H1 (cell line): ENCODE results near the gene MAGI3. TPM values are rescaled to one million over a fixed set of nuclear protein-coding genes. Genes with fewer than 3 reads are reported as not detected.

Source experiments
- CTCF ChIA-PET: fragments of 300-600 bp; sonication (Branson Sonifier 250); formaldehyde crosslinking; loops from one replicate; lab custom pipeline; 2021; ENCODE audit not compliant: partially characterized antibody; lab: Charles Lee
- POLR2A ChIA-PET: fragments of 300-600 bp; sonication (Branson Sonifier 250); formaldehyde crosslinking; loops from one replicate; lab custom pipeline; 2021; ENCODE audit warnings: inconsistent platforms; ENCODE audit not compliant: partially characterized antibody; lab: Charles Lee
- DNase-seq, 2 experiments: peaks; one replicate each; pipeline versions ENCODE4 v3.0.0 to v3.0.0-alpha.2; 2010 to 2022; ENCODE audit warnings: low spot score in 2 of 2, low read depth in 1 of 2, mixed read lengths in 1 of 2
- FAIRE-seq: peaks from 2 replicates; lab custom pipeline; 2011; peaks lifted over from hg19 to GRCh38; lab: Jason Lieb, UNC
- H2AFZ ChIP-seq: 2 replicates; pipeline ENCODE4 v1.8.1; 2012; ENCODE audit warnings: low read length, inconsistent platforms
- H2AK5ac ChIP-seq: 2 replicates; pipeline ENCODE4 v1.6.1; 2013; ENCODE audit warnings: low read depth, low read length
- H2BK120ac ChIP-seq: replicated peaks from 2 replicates; pipeline ENCODE3; 2013; ENCODE audit warnings: low read depth, low read length, inconsistent platforms
- H2BK12ac ChIP-seq: 2 replicates; pipeline ENCODE4 v1.6.1; 2013; ENCODE audit warnings: low read depth, low read length
- H2BK15ac ChIP-seq: 2 replicates; pipeline ENCODE4 v1.6.1; 2013; ENCODE audit warnings: low read length
- H2BK20ac ChIP-seq: 2 replicates; pipeline ENCODE4 v1.6.1; 2013; ENCODE audit warnings: low read length
- H2BK5ac ChIP-seq: 2 replicates; pipeline ENCODE4 v1.6.1; 2013; ENCODE audit warnings: low read depth, low read length
- H3K14ac ChIP-seq: 2 replicates; pipeline ENCODE4 v1.6.1; 2013; ENCODE audit warnings: inconsistent platforms; ENCODE audit not compliant: insufficient read length
- H3K18ac ChIP-seq: 2 replicates; pipeline ENCODE4 v1.6.1; 2013; ENCODE audit warnings: low read length; ENCODE audit errors: extremely low read depth
- H3K23ac ChIP-seq: 2 replicates; pipeline ENCODE4 v1.6.1; 2013; ENCODE audit warnings: inconsistent platforms; ENCODE audit not compliant: insufficient read length
- H3K23me2 ChIP-seq: 2 replicates; pipeline ENCODE4 v1.6.1; 2013; ENCODE audit warnings: low read depth, low read length
- H3K27ac ChIP-seq: 2 replicates; pipeline ENCODE4 v1.6.1; 2011; ENCODE audit warnings: low read depth, low read length, inconsistent platforms
- H3K27me3 ChIP-seq, 4 experiments: replicated peaks in 1 of 4; 1 replicate in 1 of 4; 2 replicates in 3 of 4; pipeline versions ENCODE4 v1.6.1 to v1.8.1; 2011 to 2013; ENCODE audit warnings: low read length in 3 of 4, mild to moderate bottlenecking in 3 of 4, inconsistent platforms in 2 of 4, mixed read lengths in 2 of 4, moderate library complexity in 1 of 4; ENCODE audit not compliant: control insufficient read depth in 3 of 4, insufficient read depth in 3 of 4; ENCODE audit errors: extremely low read depth in 1 of 4
- H3K36me3 ChIP-seq, 4 experiments: 2 replicates each; pipeline versions ENCODE4 v1.6.1 to v1.8.1; 2011 to 2013; ENCODE audit warnings: mild to moderate bottlenecking in 4 of 4, low read length in 3 of 4, moderate library complexity in 2 of 4, control low read depth in 1 of 4, inconsistent platforms in 1 of 4; ENCODE audit not compliant: insufficient read depth in 4 of 4, control insufficient read depth in 2 of 4
- H3K4ac ChIP-seq: replicated peaks from 2 replicates; pipeline ENCODE3; 2013; ENCODE audit warnings: low read length, low read depth, mixed read lengths, inconsistent platforms; ENCODE audit not compliant: insufficient read length
- H3K4me1 ChIP-seq, 4 experiments: replicated peaks in 1 of 4; 1 replicate in 1 of 4; 2 replicates in 3 of 4; pipeline versions ENCODE4 v1.6.1 to v1.8.1; 2011 to 2013; ENCODE audit warnings: low read length in 3 of 4, inconsistent platforms in 2 of 4, mixed read lengths in 1 of 4; ENCODE audit not compliant: insufficient read depth in 4 of 4, control insufficient read depth in 3 of 4
- H3K4me2 ChIP-seq, 2 experiments: 2 replicates each; pipeline versions ENCODE4 v1.6.1 to v1.8.1; 2011 to 2013; ENCODE audit warnings: low read depth in 2 of 2, low read length in 2 of 2, control low read depth in 1 of 2, inconsistent platforms in 1 of 2, mild to moderate bottlenecking in 1 of 2; ENCODE audit not compliant: insufficient read depth in 1 of 2
- H3K4me3 ChIP-seq, 4 experiments: fragments of 200-600, 300-600 bp in 1 of 4; sonication (generic), shearing (Covaris generic), sonication (Bioruptor Twin) in 1 of 4; 2 replicates each; pipeline versions ENCODE4 v1.5.1 to v1.8.1; 2011 to 2016; ENCODE audit warnings: low read length in 4 of 4, low read depth in 3 of 4, control low read depth in 2 of 4, inconsistent platforms in 2 of 4, mild to moderate bottlenecking in 2 of 4, mixed read lengths in 1 of 4, moderate library complexity in 1 of 4; ENCODE audit not compliant: insufficient read depth in 2 of 4; ENCODE audit errors: extremely low read depth in 1 of 4
- H3K56ac ChIP-seq: replicated peaks from 2 replicates; pipeline ENCODE3; 2013; ENCODE audit warnings: low read depth, mild to moderate bottlenecking, mixed read lengths, low read length, inconsistent platforms; ENCODE audit not compliant: insufficient read length
- H3K79me1 ChIP-seq: 2 replicates; pipeline ENCODE4 v1.6.1; 2013; ENCODE audit warnings: low read depth, low read length, control low read depth
- H3K79me2 ChIP-seq, 2 experiments: 2 replicates each; pipeline versions ENCODE4 v1.6.1 to v1.8.1; 2012 to 2013; ENCODE audit warnings: low read length in 2 of 2, mild to moderate bottlenecking in 2 of 2, inconsistent platforms in 1 of 2; ENCODE audit not compliant: insufficient read depth in 2 of 2, control insufficient read depth in 1 of 2
- H3K9ac ChIP-seq, 4 experiments: replicated peaks in 1 of 4; 1 replicate in 1 of 4; 2 replicates in 3 of 4; pipeline versions ENCODE4 v1.6.1 to v1.8.1; 2011 to 2013; ENCODE audit warnings: low read depth in 3 of 4, low read length in 3 of 4, control low read depth in 2 of 4, mild to moderate bottlenecking in 2 of 4, moderate library complexity in 2 of 4, inconsistent platforms in 1 of 4; ENCODE audit errors: extremely low read depth in 1 of 4
- H3K9me3 ChIP-seq, 2 experiments: 2 replicates each; pipeline versions ENCODE4 v1.6.1 to v1.8.1; 2012 to 2013; ENCODE audit warnings: mild to moderate bottlenecking in 2 of 2, moderate library complexity in 2 of 2, control low read depth in 1 of 2, inconsistent platforms in 1 of 2, low read depth in 1 of 2, low read length in 1 of 2, mixed read lengths in 1 of 2; ENCODE audit not compliant: insufficient read depth in 2 of 2
- H4K20me1 ChIP-seq, 2 experiments: replicated peaks in 1 of 2; 2 replicates each; pipeline versions ENCODE3 to v1.8.1; 2011 to 2013; ENCODE audit warnings: inconsistent platforms in 2 of 2, low read length in 2 of 2, mild to moderate bottlenecking in 1 of 2; ENCODE audit not compliant: insufficient read depth in 2 of 2, control insufficient read depth in 1 of 2
- H4K5ac ChIP-seq: 2 replicates; pipeline ENCODE4 v1.6.1; 2013; ENCODE audit warnings: low read length, low read depth, mixed read lengths, inconsistent platforms; ENCODE audit not compliant: insufficient read length
- H4K8ac ChIP-seq: 2 replicates; pipeline ENCODE4 v1.8.0; 2013; ENCODE audit warnings: mild to moderate bottlenecking, moderate library complexity, low read length, inconsistent platforms; ENCODE audit not compliant: insufficient read depth; ENCODE audit errors: extremely low read depth
- H4K91ac ChIP-seq: replicated peaks from 2 replicates; pipeline ENCODE3; 2013; ENCODE audit warnings: low read length, mixed read lengths, inconsistent platforms; ENCODE audit not compliant: insufficient read length
- ATF3 ChIP-seq: IDR thresholded peaks from 2 replicates; pipeline ENCODE4 v1.6.1; 2011; ENCODE audit warnings: low read depth, mild to moderate bottlenecking, low read length; ENCODE audit not compliant: insufficient read depth
- E2F6 ChIP-seq: IDR thresholded peaks from 2 replicates; pipeline ENCODE4 v1.6.1; 2012; ENCODE audit warnings: inconsistent platforms
- PHF8 ChIP-seq: fragments of 200-600 bp; sonication (generic); conservative IDR thresholded peaks from 2 replicates; pipeline ENCODE4 v1.7.1; 2012; ENCODE audit warnings: low read depth, mild to moderate bottlenecking, inconsistent platforms, low read length, moderate library complexity
- RAD21 ChIP-seq, 2 experiments: IDR thresholded peaks in 1 of 2; conservative IDR thresholded peaks in 1 of 2; 2 replicates each; pipeline ENCODE4 v1.6.1; 2011; ENCODE audit warnings: low read depth in 2 of 2, low read length in 2 of 2, improper control_type of control experiment in 1 of 2, inconsistent platforms in 1 of 2, mild to moderate bottlenecking in 1 of 2, moderate library complexity in 1 of 2
- WGBS, 2 experiments: shearing (Covaris generic) in 1 of 2; methylation state at CpG; one replicate each; pipeline versions ENCODE4 v1.1.6 to v1.1.7; 2013 to 2015; ENCODE audit warnings: low lambda C conversion rate in 2 of 2, mixed read lengths in 2 of 2, inconsistent platforms in 1 of 2, low coverage in 1 of 2, missing lambda C conversion rate in 1 of 2; ENCODE audit not compliant: insufficient replicate concordance in 2 of 2, insufficient coverage in 1 of 2, insufficient read length in 1 of 2; ENCODE audit errors: extremely low coverage in 1 of 2, missing lambda C conversion rate in 1 of 2; 5-methylcytosine and 5-hydroxymethylcytosine counted together
- polyA plus RNA-seq, 7 experiments: library from polyadenylated mRNA; depleted of rRNA in 3 of 7; stranded (reverse) in 5 of 7; unstranded in 2 of 7; fragments of >200 nt in 5 of 7; fragments of 200-250 nt in 2 of 7; gene quantifications; 1 replicate in 5 of 7; 2 replicates in 1 of 7; 4 replicates in 1 of 7; pipeline versions ENCODE4 v1.2.1 to v1.2.3, GENCODE V29; 2011 to 2013; ENCODE audit warnings: missing spikeins in 2 of 7, mixed read lengths in 2 of 7
- total RNA-seq: library from RNA; stranded (reverse); fragmentation: NEBNext Ultra II Directional; extraction: Animal tissue kit (Norgen Biotek cat#: 25700); gene quantifications from 2 replicates; pipeline ENCODE4 v1.2.1, GENCODE V29; 2021

Gene MAGI3
- total and polyA plus RNA-seq, 2 of the 8 experiments (the other 6 are each of a cell fraction or from before 2014, with no cell fraction given), result 2.3 to 7.8 TPM

DNA sequence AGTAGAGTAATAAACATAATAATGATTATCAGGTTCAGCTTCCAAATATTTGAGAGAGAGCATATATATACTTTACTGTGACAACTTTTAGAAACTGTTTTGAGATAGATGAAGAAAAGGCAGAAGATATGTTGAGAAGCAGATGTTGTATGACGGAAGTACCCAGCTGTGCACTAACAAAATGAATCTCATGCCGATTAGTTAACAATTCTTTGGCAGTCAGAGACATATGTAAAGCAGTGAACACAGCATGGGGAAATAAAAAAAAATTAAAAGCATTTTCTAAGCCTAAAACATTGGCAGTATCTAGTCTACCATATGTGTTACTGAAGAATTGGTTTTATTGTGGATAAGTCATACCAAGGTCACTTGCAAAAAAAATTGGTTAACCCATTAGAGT, 51.8 kb downstream of the MAGI3 start:
- Histone ChIP-seq H2BK120ac (no peak overlapping the region), H3K4me1 (peaks cover 0 to 6% (median 2%) of the 10 kb centered on the region in 4 experiments; a peak in 2 of 7 replicates), H2AFZ (no peak overlapping the region), H2BK15ac (no peak overlapping the region), H3K23ac (no peak overlapping the region), H2BK12ac (no peak overlapping the region), H3K27ac (no peak overlapping the region), H3K9ac (no peak overlapping the region), H3K4me2 (no peak overlapping the region), H3K27me3 (no peaks in the 10 kb centered on the region), H3K4ac (no peak overlapping the region), H4K91ac (no peak overlapping the region), H3K18ac (no peak overlapping the region), H3K4me3 (no peak overlapping the region), H4K20me1 (no peaks in the 10 kb centered on the region), H3K56ac (no peak overlapping the region), H2BK20ac (no peak overlapping the region), H3K9me3 (no peaks in the 10 kb centered on the region), H3K79me2 (no peaks in the 10 kb centered on the region), H3K36me3 (no peaks in the 10 kb centered on the region), H2BK5ac (no peak overlapping the region), H3K79me1 (no peaks in the 10 kb centered on the region), H4K5ac (no peak overlapping the region), H3K14ac (no peak overlapping the region), H2AK5ac (no peak overlapping the region), H3K23me2 (no peaks in the 10 kb centered on the region), H4K8ac (no peak overlapping the region)
- no peak for DNase-seq
- ChIA-PET CTCF (interaction anchor here (0.7 to 2.3 kb wide), 3 partner anchors 11 to 302 kb away, joined by 3 to 10 read pairs (median 5); no protein-coding TSS in a partner anchor), POLR2A (no interaction called here)
- TF ChIP-seq PHF8, result no peak
- TF ChIP-seq ATF3, result no peak
- no peak for TF ChIP-seq E2F6
- no peak for TF ChIP-seq RAD21 (IDR thresholded peaks at IDR 0.05 in 1 of 2, conservative IDR thresholded peaks at IDR 0.05 in 1 of 2; ENCODE audit: low read depth in 2 of 2, low read length in 2 of 2)
- FAIRE-seq, result no peak
- 79% methylated on average over 2 of the region's 2 CpGs; no CpG with 5 or more reads in 1 of the 2 experiments for WGBS, 2 experiments
